Activated effector memory CD4-positive, alpha-beta T cell treated with anti-CD3 and anti-CD28 coated beads, Interleukin-2, amount 50 U/mL, for 16 hours (primary cell): ENCODE data around the gene CCND1.
"Not testable (repeated sequence)": the region's sequence is repeated elsewhere in the genome, so short reads cannot be mapped to it uniquely, and the experiment has no call there.

ENCODE experiments used
- DNase-seq: peaks from one replicate; pipeline ENCODE4 v3.0.0-alpha.2; 2020

Gene CCND1

DNA sequence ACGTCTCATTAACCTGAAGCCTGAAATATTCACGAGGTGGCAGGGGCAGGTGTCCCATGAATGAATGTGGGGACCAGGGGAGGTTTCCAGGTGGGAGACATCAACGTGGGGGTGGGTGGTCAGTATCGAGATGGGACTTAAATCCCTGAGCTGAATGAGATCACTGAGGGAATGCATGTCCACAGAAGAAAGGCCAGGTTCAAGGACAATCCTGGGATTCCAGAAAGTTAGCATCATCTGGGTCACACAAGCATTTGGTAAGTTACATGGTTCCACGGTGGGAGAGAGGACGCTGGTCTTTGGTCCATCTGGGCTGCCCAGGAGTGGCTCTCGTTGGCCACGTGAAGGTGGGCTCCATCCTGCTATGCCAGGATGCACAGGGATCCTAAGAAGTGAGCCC is 22.7 kb upstream of the CCND1 start:
- DNase-seq = no peak

DNA sequence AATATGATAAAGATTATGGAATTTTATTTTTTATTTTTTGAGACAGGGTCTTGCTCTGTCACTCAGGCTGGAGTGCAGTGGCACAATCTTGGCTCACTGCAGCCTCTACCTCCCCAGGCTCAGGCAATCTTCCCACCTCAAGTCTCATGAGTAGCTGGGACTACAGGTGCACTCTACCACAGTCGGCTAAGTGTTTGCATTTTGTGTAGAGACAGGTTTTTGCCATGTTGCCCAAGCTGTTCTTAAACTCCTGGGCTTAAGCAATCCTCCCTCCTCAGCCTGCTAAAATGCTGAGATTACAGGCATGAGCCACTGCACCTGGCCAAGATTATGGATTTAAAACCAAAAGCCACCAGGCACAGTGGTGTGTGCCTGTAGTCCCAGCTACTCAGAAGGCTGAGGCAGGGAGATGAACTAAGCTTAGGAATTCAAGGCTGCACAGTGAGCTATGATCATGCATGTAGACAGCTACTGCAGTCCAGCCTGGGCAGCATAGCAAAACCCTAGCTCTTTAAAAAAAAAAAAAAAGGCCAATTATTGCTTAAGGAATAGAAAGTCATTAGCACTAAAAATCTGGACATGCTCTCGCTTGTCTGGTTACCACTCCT is 20.2 kb upstream of the CCND1 start:
- no peak for DNase-seq

DNA sequence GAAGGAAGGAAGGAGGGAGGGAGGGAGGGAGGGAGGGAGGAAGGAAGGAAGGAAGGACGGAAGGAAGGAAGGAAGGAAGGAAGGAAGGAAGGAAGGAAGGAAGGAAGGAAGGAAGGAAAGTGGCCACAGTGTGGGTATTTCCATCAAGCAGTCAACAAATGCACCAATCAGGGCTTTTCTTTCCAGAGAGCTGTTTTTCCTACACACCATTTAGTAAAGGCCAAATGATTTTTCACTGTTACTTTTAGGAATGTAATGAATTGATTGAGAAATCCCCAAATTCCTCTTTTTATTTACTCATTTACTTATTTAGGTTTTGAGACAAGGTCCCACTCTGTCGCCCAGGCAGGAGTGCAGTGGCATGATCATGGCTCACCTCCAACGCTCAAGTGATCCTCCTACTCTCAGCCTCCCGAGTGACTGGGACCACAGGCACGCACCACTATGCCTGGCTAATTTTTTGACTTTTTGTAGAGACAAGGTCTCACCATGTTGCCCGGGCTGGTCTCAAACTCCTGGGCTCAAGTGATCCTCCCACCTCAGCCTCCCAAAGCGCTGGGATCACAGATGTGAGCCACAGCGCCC is 18.8 kb upstream of the CCND1 start:
- DNase-seq = not testable (repeated sequence)

DNA sequence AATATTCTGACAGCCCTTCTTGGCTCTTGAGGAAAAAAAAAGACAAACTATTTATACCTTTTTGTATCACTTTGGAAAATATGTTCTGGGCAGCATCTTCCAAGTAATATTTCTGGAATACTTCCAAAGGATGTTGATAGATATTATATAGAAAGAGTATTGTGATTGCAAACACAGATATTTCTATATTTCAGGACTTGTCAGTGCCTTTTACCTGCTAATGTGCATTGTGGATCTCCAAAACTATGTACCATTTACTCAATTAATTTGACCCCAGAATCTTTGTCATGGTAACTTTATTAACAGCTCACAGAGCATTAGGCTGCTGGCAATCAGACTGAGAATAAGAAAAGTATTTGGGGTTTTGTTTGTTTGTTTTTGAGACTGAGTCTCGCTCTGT is 16.7 kb upstream of the CCND1 start:
- no peak for DNase-seq

DNA sequence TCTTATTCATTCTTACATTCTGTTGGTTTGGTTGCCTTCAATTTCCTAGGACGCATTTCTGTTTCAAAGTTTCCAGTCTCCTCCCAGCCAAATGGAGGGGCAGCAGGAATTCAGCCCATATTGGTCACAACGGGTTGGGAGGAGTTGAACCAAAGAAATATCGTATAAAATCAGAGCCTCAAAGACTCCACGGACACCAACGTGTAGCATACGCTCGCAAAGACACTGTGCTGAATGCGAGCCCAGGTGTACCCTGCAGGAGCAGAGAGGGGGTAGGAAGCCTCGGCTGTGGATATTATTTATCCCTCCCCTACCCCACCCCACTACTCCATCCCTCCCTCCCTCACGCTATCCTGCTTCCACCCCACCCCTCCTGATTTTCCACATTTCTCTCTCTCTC is 15.5 kb upstream of the CCND1 start:
- no peak for DNase-seq

DNA sequence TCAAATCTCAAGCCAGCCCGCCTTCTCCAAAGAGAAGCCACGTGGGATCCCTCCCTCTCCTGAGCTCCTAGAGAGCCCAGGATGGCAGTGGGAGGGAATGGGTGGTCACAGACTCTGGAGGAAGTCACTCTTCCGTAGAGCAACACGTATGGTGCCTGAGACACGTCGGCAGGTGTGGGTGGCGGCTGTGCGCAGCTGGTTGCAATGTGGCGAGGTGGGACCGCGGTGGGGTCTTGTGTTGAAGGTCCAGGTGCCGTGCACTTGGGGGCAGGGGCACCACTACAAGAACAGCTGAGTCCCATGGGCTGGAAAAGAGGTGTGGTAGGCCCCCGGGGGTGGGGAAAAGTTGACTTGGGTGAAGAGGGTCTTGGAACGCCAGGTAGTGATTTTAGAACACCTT is 13.4 kb upstream of the CCND1 start:
- no peak for DNase-seq

DNA sequence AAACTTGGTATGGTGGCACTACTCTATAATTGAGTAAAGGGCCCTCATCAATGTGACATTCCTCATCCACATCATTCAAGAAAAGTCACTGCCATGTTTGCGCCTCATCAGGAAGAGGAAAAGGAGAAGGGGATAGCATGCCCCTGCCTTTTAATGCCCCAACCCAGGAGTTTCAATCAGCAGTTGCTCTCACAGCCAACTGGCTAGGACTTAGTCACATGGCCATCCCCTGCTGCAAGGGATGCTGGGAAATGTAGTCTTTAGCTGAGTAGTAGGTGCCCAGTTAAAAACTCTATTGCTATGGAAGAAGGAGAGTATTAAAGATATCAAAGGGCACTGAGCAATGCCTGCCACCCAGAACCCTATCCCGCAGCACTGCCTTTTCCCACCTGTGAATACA is 10.9 kb upstream of the CCND1 start:
- DNase-seq = no peak

DNA sequence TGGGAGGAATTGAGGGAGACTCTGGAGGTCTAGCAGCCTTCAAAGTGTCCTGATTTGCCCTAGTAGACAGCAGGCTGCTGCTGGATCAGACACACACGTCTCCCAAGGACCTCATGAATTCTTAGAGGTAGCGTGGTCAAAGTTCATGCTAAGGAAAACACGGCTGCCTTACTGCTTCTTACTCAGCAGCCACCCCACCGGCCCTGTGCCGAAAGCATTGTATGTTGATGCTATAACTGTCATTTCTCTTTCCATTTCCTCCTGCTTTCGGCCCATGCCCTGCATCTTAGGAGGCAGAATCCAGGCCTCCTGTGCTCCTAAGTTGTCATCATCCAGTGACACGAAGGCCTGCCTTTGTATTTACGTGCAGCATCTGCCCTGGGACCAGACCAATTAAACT is 10.5 kb upstream of the CCND1 start:
- no peak for DNase-seq

DNA sequence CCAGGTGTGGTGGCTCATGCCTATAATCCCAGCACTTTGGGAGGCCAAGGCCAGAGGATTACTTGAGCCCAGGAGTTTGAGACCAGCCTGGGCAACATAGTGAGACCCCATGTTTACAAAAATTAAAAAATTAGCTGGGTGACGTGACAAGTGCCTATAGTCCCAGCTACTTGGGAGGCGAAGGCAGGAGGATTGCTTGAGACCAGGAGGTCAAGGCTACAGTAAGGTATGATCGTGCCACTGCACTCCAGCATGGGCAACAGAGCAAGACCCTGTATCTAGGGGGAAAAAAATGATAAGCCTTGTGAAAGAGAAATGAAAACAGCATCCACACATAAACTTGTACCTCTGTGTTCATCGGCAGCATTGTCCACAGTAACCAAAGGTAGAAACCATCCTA is 8.1 kb upstream of the CCND1 start:
- DNase-seq = no peak

DNA sequence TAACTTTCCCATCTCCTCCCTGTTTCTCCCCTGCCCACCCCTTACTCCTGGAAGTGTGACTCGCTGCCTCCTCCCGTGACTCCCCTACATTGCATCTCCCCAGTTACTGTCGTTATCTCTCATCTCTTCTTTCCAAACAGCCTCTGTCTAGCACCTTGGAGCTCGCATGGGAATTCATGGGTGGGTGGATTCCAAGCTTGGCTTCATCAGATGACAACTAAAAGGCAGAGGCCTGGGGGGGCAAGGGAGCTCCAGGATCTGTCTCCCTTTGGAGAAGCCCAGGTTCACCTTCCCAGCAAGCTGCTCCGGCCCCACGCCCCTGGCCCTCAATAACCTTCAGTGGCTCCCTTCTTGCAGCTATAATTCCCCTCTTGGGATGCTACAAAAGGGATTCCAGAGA is 6.9 kb upstream of the CCND1 start:
- DNase-seq = no peak

DNA sequence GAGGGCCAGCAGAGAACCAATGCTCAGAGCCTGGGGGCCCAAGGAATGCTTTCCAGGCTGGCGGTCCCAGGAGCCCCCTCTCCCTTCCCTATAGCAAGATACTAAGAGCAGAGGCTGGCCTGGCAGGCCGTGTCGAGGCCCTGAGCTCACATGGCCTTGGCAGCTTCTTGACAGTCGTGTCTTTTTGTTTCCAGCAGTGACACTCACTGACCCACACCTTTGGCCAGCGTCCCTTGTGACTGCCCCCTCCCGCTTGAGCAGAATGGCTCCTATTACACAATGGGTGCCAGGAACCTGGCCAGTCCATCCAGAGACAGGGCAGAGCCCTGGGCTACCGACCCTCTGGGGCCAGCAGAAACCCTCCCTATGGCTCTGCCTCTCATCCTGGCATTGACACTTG is 6.4 kb upstream of the CCND1 start:
- DNase-seq = no peak

DNA sequence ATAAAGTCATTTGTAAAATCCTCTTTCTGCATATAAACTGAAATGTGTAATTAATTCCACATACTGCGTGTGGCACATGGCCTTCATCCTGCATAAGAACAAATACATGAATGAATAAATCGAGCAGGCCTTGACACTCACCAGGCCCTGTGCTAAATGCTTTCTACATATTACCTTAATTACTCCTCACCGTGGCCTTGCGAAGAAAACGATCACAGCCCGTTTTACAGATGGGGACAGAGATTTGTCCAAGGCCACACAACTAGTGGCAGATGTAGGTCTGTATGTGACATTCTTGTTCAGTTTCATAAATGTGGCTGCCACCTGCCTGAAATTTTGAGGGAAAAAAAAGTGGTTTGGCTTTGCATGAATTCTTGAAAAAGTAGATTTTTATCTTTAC is 5.8 kb upstream of the CCND1 start:
- no peak for DNase-seq

DNA sequence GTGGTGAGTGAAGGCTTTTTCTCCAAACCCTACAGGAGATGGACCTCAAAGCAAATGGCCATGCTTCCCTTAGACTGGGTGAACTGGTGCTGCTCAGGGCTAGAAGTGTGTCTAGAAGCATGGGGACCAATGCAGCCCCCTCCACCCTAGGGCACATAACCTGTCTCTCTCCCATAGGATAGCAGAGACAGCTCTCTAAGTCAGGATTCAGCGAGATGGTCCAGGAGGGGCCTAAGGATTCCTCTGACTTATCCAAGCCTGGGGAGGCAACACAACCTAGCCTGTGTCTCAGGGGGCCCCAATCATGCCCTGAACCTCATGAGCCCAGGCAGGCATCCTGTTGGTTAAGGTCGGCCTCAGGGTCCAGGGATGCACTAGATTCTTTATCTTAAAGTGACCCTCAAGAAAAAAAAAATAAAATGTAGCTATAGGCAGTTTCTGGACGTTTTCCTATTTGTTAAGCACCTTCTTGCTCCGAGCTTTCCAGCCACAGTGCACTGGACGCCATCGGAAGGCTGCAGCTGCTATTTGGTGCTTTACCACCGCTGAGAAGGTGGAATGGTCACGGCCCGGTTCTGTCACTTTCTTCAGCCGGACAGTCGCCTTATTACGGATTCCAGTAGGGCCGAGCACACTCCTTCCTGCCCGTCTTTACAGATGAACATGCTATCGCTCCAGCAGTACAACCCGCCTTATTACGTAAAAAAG is 5.0 kb upstream of the CCND1 start:
- DNase-seq = no peak

DNA sequence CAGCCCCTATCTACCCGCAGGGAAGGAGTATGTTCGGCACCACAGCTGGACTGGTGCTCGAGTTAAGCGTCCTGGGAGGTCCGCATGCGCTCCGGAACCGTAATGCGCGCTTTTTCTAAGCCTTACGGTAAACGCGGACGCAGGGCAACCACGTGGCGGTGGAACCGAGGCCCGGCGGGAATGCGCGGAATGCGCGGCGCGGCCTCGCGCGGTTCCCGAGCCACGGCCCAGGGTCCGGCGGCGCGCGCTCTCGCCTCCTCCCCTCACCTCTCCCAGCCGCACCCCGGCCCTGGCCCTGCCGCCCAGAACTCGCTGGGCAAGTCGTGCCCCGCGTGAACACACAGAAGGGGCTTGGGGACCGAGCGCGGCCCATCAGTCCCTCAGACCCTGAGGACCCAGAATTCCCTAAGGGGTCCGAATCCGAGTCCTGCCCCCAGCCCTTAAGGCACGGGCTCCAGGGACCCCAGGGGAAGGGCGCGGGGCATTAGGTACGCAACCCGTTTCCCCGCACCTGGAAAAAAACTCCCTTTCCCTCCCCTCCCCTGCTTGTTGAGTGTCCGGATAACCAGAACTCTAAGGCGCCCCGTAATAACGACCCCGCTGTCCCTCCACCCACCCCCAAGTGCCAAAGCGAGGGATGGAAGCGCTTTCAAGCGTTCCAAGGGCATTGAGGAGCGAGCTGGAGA is 4.3 kb upstream of the CCND1 start:
- no peak for DNase-seq

DNA sequence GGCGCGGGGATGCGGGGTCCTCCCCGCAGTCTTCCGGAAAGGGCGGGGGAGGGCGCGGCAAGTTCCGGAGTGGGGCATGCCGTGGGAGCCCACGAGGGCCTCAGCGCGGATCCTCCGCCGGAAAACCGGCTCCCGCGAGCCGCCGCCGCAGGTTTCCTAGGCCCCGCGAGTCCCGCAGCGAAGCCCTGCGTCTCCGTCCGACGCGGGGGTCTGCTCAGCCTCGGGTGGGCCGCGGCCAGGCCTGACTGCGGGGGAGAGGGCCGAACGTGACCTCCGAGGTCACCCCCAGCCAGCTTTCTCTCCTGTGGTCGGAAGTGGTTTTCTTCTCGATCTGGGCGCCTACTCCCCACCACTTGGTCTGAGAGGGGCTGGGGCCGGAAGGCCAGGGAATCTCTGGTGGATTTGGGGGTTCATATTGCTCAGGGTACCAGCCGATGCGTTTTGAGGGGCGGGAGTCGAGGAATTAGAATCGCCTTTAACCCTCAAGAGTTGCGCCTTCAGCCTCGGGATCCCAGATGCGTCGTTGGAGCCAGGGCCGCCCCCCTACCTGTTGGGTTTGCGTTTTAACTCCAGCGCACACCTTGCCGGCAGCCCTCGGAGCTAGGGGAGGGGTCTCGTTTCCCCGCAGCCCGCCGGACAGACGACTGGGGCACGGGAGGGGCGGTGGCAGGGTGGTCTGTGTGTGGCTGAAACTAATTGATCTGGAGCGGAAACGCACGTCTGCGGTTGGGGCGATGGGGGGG is 3.6 kb upstream of the CCND1 start:
- DNase-seq = no peak

DNA sequence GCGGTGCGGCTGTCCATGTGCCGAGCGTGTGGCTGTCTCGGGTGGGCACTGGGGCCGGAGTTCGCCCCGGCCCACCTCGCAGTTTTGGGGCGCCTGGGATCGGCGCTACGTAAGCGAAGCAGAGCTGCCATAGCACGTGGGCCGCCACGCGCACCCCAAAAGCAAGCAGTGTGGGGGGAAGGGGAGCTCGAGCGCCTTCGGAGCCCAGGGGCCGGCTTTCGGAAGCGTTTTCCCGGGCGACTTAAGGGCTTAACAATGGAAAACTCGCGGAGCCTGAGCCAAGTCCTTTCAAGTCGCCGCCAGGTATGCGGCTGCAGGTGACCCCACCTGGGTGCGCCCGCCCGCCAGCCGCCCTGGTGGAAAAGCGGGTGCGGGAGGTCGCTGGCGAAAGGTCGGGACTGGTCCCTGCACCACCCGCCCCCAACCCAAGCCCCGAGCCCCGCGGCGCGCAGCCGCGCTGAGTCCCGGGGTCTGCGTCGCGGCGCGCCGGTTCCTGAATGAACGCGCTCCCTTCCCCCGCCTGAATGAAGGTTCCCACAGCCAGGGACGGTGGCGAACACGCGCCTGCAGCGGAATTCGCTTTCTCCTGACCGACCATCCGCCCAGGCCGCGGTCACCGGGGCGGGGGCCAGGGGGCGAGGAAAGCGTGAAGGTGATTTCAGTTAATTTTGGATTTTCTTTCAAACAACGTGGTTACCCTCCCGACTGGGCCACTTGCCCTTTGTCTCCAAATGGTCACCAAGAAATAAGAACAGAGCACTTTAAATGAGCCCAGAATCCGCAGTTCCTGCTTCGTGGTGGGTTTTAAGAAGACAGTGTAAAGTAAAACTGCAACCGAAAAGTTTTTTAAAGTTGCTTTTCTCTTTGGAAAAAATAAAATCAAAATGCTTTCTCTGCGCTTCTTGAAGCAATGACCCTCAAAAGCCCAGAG is 2.8 kb upstream of the CCND1 start:
- DNase-seq = no peak

DNA sequence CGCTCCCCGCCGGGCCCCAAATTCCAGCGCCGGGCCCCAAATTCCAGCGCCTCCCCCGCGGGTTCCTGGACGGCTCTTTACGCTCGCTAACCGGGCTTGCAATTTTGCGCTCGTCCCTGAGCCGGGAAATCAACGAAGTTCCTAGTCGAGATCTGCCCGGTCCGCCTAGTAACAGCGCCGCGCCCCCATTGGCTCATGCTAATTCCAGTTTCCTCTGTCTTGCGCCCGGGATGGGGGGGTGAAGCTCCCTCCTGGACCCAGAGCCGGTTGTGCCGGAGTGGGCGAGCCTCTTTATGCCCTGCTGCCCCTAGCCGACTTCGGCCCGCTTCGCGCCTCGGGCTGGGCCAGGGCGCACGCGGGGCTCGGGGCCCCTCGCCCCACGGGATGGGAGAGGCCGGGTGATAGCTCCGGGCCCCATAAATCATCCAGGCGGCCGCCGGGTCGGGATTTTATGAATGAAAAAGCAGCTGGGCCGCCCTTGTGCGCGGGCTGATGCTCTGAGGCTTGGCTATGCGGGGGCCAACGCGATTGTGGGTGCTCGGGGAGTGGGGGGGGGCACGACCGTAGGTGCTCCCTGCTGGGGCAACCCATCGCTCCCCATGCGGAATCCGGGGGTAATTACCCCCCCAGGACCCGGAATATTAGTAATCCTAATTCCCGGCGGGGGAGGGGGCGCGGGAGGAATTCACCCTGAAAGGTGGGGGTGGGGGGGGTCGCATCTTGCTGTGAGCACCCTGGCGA is 1.8 kb upstream of the CCND1 start:
- peak; percentile 63 for DNase-seq

DNA sequence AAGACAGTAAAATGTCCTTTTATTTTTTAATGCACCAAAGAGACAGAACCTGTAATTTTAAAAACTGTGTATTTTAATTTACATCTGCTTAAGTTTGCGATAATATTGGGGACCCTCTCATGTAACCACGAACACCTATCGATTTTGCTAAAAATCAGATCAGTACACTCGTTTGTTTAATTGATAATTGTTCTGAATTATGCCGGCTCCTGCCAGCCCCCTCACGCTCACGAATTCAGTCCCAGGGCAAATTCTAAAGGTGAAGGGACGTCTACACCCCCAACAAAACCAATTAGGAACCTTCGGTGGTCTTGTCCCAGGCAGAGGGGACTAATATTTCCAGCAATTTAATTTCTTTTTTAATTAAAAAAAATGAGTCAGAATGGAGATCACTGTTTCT is 1.1 kb upstream of the CCND1 start:
- DNase-seq = peak; percentile 10

DNA sequence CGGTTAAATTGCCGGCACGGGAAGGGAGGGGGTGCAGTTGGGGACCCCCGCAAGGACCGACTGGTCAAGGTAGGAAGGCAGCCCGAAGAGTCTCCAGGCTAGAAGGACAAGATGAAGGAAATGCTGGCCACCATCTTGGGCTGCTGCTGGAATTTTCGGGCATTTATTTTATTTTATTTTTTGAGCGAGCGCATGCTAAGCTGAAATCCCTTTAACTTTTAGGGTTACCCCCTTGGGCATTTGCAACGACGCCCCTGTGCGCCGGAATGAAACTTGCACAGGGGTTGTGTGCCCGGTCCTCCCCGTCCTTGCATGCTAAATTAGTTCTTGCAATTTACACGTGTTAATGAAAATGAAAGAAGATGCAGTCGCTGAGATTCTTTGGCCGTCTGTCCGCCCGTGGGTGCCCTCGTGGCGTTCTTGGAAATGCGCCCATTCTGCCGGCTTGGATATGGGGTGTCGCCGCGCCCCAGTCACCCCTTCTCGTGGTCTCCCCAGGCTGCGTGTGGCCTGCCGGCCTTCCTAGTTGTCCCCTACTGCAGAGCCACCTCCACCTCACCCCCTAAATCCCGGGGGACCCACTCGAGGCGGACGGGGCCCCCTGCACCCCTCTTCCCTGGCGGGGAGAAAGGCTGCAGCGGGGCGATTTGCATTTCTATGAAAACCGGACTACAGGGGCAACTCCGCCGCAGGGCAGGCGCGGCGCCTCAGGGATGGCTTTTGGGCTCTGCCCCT is 529 bp upstream of the CCND1 start:
- peak; percentile 63 for DNase-seq

DNA sequence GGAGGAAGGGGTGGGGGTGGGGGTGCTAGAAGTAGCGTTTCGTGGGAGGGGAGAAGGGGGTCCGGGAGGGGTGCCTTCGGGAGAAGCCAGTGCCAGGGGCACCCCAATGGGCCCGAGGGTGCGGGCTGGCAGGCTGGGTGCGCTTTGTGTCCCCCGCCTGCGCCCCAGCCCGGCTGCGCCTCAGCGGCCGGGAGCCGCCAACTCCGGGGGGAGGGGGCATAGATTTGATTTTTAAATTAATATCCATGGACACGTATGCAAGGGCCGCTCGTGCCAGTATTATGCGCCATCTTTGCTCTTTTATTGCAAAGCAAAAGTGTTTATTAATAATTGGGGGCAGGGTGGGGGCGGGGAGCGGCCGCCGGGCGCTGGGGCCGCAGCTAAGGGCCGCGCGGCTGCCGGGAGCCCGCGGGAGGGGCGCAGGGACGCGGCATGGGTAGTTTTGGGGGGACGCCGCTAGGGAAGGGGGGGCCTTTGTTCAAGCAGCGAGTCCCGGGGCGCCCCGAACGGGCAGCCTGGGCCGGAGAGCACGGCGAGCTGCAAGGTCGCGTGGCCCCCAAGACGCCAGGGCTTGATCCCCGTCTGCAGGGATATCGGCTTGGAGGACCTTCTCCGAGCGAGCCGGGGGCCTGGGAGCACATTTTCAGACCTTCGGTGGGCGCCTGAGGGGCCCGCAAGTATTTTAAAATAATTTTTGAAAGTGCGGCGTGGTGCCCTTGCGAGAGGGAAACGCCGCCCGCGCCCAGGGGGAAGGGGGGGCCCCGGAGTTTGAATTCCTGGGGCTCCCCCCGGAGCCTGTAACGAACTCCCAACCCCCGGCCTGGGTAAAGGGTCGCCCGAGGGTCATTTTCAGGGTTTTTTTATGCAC is 959 bp downstream of the CCND1 start:
- DNase-seq = peak; percentile 60
